G401.6 (cell line): Measurements from ENCODE around the gene GNPTG.

Source experiments
- FAIRE-seq: peaks from 2 replicates; lab custom pipeline; 2012; peaks lifted over from hg19 to GRCh38; lab: Jason Lieb, UNC

Gene GNPTG

DNA sequence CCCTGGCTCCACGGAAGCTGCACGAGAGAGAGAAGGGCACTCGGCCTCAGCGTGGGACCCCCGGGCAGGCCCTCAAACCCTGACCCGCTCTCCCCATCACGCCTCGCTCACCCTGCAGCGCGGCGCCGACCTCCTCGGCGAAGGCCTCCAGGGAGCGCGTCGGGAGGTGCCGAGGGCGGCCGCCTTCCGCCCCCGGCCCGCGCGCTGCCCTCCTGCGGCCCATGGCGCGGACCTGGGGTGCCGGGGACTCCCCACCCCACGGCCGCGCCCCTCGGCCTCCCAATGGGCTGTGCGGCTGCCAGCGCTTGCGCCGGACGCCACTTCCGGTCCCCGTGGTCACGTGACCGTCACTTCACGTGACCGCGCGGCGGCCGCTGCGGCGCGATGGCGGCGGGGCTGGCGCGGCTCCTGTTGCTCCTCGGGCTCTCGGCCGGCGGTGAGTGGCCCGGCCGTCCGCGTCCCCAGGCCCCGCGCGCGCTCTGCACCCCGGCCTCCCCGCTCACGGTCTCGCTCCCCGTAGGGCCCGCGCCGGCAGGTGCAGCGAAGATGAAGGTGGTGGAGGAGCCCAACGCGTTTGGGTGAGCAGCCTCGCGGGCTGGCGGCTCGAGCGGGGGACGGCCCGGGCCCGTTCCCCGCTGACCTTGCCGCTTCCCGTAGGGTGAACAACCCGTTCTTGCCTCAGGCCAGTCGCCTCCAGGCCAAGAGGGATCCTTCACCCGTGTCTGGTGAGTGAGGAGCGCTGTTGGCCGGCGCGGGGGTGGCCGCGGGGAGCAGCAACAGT is at the start of gene GNPTG, which contains the start of gene TSR3:
GNPTG (plus strand) TSS at position 350 of the 781 bp plus-strand sequence; CDS start at position 385, 35 bp downstream.
TSR3 (minus strand) TSS at position 297 of the 781 bp plus-strand sequence; CDS start at position 223, 74 bp downstream.
- no peak for FAIRE-seq

DNA sequence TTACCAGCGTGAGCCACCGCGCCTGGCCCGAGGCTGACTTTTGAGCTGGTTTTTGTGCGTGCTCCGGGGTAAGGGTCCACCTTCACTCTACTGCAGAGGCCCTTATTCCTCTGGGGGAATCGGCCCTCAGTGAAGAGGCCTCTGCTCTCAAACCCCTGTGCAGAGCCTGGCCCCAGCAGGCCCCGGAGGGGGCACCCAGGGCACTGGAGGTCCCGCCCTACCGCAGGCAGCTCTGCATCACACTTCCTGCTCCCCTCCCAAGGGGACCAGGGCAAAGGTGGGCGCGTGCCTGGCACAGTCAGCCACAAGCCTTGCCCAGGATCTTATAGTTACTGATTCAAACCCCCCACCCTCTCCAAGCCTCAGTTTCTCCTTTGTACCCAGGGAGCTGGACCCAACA is 45.9 kb upstream of the GNPTG start:
- FAIRE-seq = no peak

DNA sequence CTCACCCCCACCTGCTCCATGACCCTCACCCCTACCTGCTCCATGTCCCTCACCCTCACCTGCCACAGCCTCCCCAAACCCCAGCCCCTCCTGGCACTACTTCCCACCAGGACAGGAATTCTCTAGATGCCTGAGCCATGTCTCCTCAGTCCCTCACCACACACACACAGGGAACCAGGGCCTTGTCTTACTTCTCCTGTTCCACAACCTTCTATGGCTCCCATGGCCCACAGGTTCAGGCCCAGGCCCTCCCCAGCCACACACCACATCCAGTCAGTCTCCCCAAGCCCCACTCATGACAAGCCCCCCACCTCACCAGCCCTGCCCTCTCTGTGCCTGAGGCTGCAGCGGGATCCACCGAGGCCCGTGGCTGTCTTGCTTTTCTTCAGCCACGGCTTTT is 45.4 kb upstream of the GNPTG start:
- no peak for FAIRE-seq

DNA sequence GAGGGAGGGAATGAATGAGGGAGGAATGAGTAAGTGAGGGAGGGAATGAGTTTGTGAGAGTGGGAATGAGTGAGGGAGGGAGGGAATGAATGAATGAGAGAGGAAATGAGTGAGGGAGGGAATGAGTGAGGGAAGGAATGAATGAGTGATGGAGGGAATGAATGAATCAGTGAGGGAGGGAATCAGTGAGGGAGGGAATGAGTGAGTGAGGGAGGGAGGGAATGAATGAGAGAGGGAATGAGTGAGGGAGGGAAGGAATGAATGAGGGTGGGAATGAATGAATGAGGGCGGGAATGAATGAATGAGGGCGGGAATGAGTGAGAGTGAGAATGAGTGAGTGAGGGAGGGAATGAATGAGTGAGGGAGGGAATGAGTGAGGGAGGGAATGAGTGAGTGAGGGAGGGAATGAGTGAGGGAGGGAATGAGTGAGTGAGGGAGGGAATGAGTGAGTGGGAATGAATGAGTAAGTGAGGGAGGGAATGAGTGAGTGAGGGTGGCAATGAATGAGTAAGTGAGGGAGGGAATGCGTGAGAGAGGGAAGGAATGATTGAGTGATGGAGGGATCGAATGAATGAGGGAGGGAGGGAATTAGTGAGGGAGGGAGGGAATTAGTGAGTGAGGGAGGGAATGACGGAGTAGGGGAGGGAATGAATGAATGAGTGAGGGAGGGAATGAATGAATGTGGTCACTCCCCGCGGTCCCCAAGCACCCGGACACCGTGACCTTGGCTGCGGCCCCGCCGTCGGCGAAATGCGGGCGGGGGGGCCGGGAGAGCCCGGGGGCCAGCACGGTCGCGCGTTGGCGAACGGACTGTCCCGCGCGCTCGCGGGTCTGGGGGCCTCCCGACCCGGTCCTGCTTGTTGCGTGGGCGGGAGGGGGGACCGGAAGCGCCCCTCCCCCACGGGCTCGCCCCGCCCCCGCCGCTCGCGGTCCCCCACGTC is 43.4 kb upstream of the GNPTG start:
- no peak for FAIRE-seq

DNA sequence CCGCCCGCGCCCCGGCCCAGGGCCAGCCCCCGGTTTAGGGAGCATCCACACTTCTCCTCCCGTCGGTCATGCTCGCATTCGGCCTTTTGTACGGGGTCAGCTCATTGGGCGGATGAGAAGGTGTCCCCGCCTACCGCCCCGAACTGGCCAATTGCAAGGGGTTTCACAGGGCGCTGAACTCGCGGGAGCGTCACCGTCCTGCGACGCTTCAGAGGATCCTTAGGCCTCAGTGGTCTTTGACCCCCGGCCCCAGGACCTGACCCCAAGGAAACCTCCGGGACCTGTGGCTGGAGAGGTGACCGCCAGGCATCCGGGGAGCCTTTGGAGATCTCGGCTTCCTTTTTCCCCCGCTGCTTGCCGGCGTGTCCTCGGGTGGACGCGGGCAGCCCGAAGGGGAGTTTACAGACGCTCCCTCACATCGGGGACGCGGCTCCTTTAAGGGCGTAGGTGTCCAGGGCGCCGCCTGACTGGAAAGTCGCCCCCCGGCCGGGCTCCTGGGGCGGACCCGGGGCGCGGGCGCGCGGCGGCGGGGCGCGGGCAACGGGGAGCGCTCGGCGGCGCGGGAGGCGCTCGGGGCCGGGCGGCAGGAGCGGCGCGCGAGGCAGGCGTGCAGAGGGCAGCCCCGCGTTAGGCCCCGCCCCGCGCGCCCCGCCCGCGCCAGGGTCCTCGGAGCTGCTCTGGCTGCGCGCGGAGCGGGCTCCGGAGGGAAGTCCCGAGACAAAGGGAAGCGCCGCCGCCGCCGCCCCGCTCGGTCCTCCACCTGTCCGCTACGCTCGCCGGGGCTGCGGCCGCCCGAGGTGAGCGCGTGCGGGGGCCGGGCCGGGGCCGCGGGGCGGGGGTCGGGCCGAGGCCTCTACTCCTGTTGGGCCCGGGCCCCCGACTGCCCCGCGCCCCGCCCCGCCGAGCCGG is 42.5 kb upstream of the GNPTG start, which contains the start of gene UBE2I:
UBE2I (plus strand) TSS at position 660 of the 909 bp plus-strand sequence. CDS start 4,395 bp downstream, outside the sequence.
- FAIRE-seq = peak; percentile 81

DNA sequence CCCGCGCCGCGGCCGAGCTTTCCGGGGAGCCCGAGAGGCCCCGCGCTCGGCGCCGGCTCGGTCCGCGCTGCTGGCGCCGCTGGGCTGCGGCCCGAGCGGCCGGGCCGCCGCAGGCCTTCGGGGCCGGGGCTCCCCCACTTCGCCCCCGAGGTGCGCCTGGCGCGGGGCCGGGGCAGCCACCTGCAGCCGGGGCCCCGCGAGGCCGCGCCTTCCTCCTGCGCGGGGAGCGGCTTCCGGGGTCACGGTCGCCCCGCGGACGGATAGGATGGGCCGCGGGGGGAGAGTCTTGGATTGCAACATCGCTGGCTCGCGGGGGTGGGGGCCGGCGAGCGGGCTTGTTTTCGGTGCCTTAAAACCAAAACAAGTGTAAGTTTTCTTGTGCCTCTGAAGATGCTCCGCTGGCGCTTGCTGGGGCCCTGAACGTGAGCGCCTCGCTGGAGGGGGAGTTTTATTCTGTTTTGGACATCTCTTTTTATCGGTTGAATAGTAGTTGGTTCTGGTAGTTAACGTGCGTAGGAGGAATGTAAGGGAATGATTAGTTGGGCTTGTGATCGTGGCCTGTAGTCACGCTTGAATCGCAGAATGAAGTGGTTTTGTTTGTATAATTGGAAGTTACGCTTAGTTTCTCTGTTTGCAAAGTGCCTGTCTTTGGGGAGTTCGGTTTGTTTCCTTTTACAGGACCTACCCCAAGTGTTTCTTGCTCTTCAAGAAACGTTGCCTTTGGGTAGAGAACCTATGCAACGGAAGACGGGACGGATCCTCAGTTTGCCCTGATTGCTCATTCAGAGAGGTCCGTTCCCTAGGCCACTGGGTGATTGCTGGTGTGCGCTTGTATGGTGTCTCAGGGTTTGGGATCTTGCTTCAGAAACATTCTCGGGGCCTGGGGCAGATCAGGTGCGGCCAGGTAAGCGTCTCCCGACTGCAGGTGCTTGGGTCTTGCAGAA is 41.6 kb upstream of the GNPTG start:
- no peak for FAIRE-seq

DNA sequence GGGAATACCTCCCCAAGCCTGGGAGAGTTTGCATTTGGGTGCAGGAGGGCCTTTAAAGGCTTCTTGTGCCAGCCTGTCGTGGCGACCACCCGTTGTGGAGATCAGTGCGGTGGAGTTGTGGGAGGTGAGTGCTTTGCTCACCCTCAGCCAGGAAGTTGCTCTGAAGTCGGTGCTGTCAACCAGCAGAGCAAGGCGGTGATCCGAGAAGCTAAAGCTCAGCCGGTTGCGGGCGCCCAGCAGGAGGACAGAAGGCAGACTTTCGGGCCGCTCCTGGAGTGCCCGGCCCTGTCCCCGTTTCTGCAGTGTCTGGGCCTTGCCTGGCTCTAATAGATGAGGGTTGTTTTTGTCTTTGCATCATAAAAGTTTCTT is 40.9 kb upstream of the GNPTG start:
- FAIRE-seq = no peak

DNA sequence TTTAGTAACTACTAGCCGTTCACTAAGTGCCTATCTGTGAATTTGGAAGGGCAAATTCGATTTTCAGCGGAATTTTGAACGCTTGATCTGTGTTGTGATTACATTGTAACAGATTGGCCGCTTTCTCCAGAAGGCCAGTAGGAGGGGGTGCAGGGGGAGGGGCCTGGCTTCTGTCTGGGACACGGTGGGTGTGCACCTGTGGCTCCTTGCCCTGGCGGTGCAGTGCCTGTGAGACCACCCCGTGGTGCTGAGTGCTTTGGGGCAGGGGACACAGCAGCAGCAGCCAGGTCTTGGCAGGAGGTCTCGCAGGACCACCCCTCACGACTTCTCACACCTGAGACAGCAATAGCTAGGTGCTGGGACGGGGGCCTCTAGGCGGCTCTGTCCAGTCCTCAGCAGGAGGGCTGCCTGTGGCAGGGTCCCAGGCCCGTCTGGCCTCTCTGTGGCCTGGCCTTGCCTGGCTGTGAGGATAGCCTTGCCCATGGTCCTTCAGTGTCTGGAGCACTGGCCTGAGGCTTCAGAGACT is 40.5 kb upstream of the GNPTG start:
- no peak for FAIRE-seq

DNA sequence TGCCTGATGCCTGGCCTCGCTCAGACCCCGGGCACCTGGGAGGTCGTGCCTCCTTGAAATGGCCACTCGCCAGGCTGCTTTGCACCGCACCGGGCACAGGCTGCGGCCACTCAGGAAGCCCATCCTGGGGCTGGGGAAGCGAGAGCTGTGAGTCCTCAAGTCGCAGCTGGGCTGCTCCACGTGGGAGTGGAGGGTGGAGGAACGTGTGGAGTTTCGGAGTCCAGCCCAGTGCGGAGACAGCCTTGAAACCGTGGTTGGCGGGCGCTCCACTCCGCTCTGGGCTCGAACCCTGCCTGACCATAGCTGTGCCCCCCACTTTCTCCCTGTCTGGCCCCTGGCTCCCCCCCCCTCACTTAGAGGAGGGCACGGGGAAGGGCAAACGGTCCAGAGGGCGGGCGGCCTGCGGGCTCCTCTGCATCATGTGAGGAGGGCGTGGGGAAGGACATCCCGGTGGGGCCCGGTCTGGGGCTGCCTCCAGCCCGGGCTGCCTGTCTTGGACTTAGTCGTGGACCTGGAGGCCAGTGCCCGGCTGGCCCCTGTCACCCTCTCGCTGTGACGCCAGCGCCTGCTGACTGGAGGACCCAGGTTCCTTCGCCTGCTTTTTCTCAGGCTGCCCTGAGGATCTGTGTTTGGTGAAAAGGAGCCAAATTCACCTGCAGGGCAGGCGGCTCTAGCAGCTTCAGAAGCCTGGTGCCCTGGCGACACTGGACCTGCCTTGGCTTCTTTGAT is 39.8 kb upstream of the GNPTG start:
- FAIRE-seq = no peak

DNA sequence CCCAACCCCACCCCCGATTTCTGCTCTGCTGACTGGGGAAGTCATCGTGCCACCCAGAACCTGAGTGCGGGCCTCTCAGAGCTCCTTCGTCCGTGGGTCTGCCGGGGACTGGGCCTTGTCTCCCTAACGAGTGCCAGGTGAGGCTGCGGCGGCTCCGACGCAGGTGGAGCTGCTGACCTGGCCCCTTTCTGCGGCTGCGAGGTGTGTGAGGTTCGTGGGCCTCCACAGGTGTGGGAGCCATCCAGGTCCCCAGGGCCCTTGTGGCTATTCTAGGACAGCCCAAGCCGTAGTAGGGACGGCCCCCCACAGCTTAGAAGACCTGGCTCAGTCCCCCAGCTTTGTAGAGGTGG is 39.3 kb upstream of the GNPTG start:
- FAIRE-seq = no peak

DNA sequence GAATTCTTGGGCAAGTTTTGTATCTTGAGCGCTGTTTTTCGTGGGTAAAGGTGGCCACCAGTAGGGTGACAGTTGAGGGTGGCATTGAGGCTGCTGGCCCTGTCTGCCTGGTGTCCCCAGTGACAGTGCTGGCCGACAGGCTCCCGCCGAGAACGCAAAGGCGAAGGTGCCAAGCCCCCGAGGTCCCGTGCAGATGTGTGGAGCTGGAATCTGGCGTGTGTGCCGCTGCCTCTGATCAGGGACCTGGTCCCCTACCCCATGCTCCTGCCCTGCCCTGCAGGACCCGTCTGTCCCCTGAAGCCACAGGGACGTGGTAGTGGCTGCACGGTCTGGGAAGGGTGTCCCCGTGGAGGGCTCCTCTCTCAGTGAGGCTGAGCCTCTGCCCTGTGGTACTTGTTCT is 38.8 kb upstream of the GNPTG start:
- no peak for FAIRE-seq

DNA sequence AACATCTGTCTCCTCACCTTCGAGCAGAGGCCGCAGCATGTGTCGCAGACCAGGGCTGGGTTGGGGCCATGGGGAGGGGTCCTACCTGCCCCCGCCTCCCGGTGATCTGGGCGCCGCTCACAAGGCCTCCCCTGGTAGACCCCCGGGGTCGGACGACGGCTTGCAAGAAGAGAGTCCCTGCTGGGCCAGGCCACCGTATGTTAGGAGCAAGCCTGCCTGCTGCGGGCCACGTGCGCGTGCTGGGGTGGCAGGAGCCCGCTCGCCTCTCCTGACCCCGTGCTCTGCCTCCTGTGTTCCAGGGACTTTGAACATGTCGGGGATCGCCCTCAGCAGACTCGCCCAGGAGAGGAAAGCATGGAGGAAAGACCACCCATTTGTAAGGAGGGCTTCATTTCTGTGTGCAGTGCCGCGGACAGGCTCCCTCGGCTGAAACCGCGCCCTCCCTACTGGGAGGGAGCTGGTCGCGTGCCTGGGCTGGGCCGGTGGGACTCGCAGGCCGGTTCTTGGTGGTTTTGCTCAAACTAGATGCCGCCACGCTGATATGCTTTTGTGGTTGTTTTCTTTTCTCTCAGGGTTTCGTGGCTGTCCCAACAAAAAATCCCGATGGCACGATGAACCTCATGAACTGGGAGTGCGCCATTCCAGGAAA is 37.9 kb upstream of the GNPTG start:
- FAIRE-seq = no peak

DNA sequence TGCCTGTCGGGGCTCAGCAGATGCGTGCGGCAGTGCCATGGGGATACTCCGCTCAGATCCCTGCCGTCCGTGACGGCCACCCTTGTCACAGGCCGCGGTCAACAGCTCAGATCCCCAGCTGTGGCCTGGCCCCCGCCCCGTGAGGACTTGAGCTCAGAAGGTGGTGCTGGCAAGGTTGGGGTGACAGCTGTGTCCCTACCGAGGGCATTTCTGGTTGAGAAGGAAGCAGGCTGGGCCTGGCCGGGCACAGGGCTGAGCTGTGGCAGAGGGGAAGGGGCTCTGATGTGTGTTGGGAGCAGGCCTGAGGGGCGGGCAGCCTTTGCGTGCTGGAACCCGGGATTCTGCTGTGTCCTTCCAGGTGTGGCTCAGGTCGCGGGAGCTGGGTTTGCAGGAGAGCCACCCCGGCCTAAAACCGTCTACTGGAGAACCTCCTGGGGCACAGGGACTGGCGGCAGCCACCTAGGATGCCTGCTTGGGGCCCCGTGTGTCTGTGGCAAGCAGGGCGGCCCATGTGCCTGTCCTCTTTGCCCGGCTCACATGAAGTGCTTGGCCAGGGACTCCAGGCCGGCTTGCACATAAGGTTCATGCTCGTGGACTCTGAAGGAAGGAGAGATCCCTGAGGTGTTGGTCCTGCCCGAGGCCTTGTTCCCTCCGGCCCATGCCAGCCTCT is 37.2 kb upstream of the GNPTG start:
- FAIRE-seq = no peak

DNA sequence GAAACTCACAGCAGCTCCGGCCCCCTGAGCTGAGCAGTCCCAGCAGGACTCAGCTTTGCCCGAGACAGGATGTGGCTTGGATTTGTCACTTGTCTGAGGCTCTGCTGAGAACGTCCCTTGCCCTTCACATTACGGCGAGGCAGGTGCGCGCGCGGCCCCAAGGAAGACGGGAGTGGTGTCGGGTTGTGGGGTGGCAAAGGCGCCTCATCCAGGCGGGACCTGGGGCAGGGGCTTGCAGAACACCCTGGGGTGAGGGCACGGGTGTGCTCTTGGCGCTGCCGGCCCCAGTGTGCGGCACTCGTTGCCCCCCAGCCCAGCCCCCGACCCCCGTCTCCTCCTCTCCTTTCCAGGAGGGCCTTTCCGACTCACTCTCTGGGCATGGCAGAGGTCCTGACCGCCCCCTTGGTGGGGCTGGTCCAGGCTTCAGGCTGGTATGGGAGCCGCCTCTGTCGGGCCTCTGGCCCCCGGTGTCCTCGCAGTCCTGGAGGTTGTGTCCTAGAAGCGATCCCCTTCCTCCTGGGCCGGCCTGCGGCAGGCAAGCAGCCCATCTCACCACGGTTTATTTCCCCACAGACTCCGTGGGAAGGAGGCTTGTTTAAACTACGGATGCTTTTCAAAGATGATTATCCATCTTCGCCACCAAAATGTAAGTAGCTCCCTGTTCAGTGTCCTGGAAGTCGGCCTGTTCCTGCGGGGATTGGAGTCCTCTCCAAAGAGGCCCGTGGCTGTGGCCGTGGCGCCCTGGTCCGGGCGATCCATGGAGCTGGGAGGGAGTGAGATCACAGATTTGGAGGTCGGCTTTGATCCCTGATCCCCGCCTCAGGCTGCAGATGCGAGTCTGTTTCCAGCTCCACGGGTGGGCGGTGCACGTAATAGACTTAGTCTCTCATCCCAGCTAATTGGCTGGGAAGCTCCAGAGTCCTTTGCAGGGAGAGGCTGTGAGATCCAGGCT is 36.4 kb upstream of the GNPTG start:
- FAIRE-seq = no peak

DNA sequence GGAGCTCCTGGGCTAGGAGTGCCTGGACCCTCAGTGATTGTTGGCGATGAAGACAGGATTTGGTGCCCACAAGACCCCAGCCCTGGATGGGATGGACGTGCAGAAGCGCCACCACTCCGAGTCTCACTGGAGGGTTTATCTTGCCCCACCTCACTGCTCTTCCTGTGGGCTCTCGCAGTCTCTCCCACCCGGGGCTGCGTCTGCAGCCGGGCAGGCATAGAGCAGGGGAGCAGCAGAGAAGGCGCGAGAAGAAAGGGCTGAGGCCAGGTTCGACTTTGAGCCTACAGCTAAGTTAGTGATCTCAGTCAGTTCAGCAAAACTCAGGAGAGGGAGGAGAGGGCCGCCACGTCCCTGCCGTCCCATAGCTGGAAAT is 35.7 kb upstream of the GNPTG start:
- FAIRE-seq = no peak

DNA sequence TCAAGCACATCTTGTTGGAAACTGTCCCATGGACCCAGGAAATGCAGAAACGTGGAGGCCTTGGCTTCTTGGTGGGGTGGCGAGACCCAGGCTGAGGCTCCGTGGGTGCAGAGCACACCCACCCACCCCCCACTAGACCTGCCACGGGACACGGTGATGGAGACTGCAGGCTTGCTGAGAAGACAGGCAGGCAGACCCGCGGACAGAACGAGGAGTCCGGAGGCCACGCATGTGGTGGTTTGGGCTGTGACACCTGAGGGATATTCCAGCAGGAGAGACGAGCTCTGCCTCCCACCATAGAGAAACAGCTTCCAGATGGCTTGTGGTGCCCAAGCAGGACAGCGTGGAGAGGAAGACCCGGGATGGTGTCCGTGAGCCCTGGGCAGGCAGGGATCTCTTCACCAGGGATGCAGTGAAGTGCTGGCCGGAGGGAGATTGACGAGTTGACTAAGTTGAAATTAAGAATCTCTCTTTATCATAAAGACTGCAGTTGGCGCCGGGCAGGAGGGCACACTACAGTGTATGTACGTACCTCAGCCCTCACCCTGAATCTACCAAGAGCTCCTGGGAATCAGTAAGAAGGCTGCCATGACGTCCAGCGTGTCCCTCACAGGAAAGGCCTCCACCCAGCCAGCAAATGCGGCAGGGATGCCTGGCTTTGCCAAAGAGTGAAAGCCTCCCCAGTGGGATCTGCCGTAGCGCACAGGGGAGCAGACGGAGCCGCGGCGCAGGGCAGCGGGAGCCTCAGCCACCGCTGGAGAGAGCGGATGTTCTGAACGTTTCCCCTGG is 34.1 kb upstream of the GNPTG start:
- no peak for FAIRE-seq

DNA sequence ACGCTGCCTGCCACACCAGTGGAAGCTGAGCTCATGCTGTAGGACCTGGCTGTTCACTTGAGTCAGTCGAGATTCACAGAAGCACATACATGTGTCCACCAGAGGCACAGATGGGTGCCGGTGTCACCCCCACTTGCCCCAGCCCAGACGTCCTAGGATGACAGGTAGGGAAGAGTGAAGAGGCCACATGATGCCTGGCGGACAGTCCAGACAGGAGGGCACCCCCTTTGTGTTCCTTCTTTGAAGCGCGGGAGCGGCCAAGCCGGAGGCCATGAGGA is 33.5 kb upstream of the GNPTG start:
- no peak for FAIRE-seq
